ENCODE data around the gene PTPRT. TPM values are rescaled to one million over a fixed set of nuclear protein-coding genes. Genes with fewer than 3 reads are reported as not detected.

PTPRT gene
- total RNA-seq, 4 donors from 2014 or later, result under 0.01 to 0.64 (median 0.40) TPM

- intact Hi-C loops (cut with DNase I; ENCODE audit: low total_unique reads), result no loop called here
- in situ Hi-C loops (cut with MboI; ENCODE audit: low pct_ligation_motif_present in 1 of 4, low pct_unique_long_range_greater_than_20kb in 1 of 4, low sequenced_read_pairs in 3 of 4), result no loop called here
- Histone ChIP-seq H3K36me3 (no peaks in the 10 kb centered on the region), H3K27ac (no peak overlapping the region), H3K4me1 (no peaks in the 10 kb centered on the region), H3K9me3 (no peaks in the 10 kb centered on the region), H3K27me3 (no peaks in the 10 kb centered on the region), H3K4me3 (no peak overlapping the region)
- TF ChIP-seq, protein P1, sequence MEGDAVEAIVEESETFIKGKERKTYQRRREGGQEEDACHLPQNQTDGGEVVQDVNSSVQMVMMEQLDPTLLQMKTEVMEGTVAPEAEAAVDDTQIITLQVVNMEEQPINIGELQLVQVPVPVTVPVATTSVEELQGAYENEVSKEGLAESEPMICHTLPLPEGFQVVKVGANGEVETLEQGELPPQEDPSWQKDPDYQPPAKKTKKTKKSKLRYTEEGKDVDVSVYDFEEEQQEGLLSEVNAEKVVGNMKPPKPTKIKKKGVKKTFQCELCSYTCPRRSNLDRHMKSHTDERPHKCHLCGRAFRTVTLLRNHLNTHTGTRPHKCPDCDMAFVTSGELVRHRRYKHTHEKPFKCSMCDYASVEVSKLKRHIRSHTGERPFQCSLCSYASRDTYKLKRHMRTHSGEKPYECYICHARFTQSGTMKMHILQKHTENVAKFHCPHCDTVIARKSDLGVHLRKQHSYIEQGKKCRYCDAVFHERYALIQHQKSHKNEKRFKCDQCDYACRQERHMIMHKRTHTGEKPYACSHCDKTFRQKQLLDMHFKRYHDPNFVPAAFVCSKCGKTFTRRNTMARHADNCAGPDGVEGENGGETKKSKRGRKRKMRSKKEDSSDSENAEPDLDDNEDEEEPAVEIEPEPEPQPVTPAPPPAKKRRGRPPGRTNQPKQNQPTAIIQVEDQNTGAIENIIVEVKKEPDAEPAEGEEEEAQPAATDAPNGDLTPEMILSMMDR (IDR thresholded peaks at IDR 0.05), result no peak
- TF ChIP-seq POLR2AphosphoS5 (IDR thresholded peaks at IDR 0.05) (no peak), EP300 (IDR thresholded peaks at IDR 0.05; ENCODE audit: low read depth) (no peak), POLR2A (IDR thresholded peaks at IDR 0.05) (no peak)
- DNase-seq, result no peak
- WGBS, 2 donors (ENCODE audit: low coverage in 1 of 2), result 64% methylated on average over 5 of the region's 5 CpGs; no CpG with 5 or more reads in 1 of the 2 donors
Observed at GRCh38 chr20:42749556-42749955, 440.1 kb downstream of the PTPRT start.

DNA sequence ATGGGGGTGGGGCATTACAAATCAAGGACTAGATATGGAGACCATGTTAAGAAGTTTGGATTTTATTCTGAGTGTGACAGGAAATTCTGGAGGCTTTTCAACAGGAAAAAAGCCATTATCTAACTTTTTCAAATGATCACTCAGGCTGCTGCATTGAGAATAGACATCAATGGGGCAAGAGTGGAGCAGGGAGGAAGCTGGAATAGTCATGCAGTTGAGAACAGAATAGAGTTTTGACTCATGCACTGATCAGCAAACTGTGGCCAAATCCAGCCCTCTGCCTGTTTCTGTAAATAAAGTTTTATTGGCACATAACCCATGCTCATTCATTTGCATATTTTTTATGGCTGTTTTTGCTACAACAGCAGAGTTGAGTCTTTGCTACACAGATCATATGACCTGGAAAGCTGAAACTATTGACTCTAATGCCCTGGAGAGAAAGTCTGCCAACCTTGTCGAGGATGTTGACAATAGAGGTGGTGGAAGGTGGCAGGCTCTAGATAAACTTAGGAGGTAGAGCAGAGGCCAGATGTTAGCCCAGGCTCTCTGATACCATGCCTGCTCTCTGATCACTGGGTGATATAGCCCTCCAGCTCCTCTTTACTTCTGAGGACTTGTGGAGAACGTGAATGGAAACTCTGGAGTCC lies 441.8 kb downstream of the PTPRT start:
- H3K27ac ChIP-seq, result no peak overlapping the region
- in situ Hi-C loops (cut with MboI; ENCODE audit: low pct_ligation_motif_present in 1 of 4, low pct_unique_long_range_greater_than_20kb in 1 of 4, low sequenced_read_pairs in 3 of 4), result no loop called here
- H3K4me3 ChIP-seq, result no peak overlapping the region
- no peaks in the 10 kb centered on the region for H3K9me3 ChIP-seq
- H3K27me3 ChIP-seq, result no peaks in the 10 kb centered on the region
- 31% methylated on average over 2 of the region's 2 CpGs; no CpG with 5 or more reads in 1 of the 2 donors for WGBS, 2 donors (ENCODE audit: low coverage in 1 of 2)
- DNase-seq, result no peak
- TF ChIP-seq, protein P1 (IDR thresholded peaks at IDR 0.05), result no peak
- TF ChIP-seq EP300 (IDR thresholded peaks at IDR 0.05; ENCODE audit: low read depth), result no peak
- TF ChIP-seq POLR2AphosphoS5 (IDR thresholded peaks at IDR 0.05), result no peak
- intact Hi-C loops (cut with DNase I; ENCODE audit: low total_unique reads), result no loop called here
- H3K4me1 ChIP-seq, result no peaks in the 10 kb centered on the region
- H3K36me3 ChIP-seq, result no peaks in the 10 kb centered on the region

- Histone ChIP-seq H3K27me3 (no peaks in the 10 kb centered on the region), H3K27ac (no peak overlapping the region), H3K4me1 (no peaks in the 10 kb centered on the region), H3K36me3 (no peaks in the 10 kb centered on the region), H3K9me3 (no peaks in the 10 kb centered on the region), H3K4me3 (no peak overlapping the region)
- in situ Hi-C loops (cut with MboI; ENCODE audit: low pct_ligation_motif_present in 1 of 4, low pct_unique_long_range_greater_than_20kb in 1 of 4, low sequenced_read_pairs in 3 of 4) (no loop called here), intact Hi-C loops (cut with DNase I; ENCODE audit: low total_unique reads) (no loop called here)
- TF ChIP-seq, protein P1 (IDR thresholded peaks at IDR 0.05), result no peak
- TF ChIP-seq POLR2AphosphoS5 (IDR thresholded peaks at IDR 0.05) (no peak), EP300 (IDR thresholded peaks at IDR 0.05; ENCODE audit: low read depth) (no peak), POLR2A (IDR thresholded peaks at IDR 0.05) (no peak)
- no peak for DNase-seq
- WGBS, 2 donors (ENCODE audit: low coverage in 1 of 2), result 72 to 74% methylated on average over 2 to 6 of the region's 6 CpGs
Observed at GRCh38 chr20:42744756-42745465, 444.8 kb downstream of the PTPRT start.

- Histone ChIP-seq H3K27ac (no peak overlapping the region), H3K36me3 (no peaks in the 10 kb centered on the region), H3K9me3 (no peaks in the 10 kb centered on the region), H3K4me3 (no peak overlapping the region), H3K4me1 (no peaks in the 10 kb centered on the region), H3K27me3 (no peaks in the 10 kb centered on the region)
- TF ChIP-seq EP300 (IDR thresholded peaks at IDR 0.05; ENCODE audit: low read depth) (no peak), POLR2A (IDR thresholded peaks at IDR 0.05) (no peak), POLR2AphosphoS5 (IDR thresholded peaks at IDR 0.05) (no peak)
- TF ChIP-seq, protein P1 (IDR thresholded peaks at IDR 0.05), result no peak
- DNase-seq, result no peak
- intact Hi-C loops (cut with DNase I; ENCODE audit: low total_unique reads), result no loop called here
- WGBS, 2 donors (ENCODE audit: low coverage in 1 of 2), result 66 to 100% methylated on average over 1 to 5 of the region's 5 CpGs
- in situ Hi-C loops (cut with MboI; ENCODE audit: low pct_ligation_motif_present in 1 of 4, low pct_unique_long_range_greater_than_20kb in 1 of 4, low sequenced_read_pairs in 3 of 4), result no loop called here
Observed at GRCh38 chr20:42742926-42743325, 446.8 kb downstream of the PTPRT start.

All from transverse colon (tissue), 4 donors.